HEK293 (cell line): ENCODE results near the gene NUP35.
A peak's percentile ranks its signal among the peaks of the same experiment; 100 is the strongest.

Experiments used
- CTCF ChIA-PET: fragments of 350-600 bp; formaldehyde crosslinking; extraction: SDS; loops from one replicate; lab custom pipeline; 2021; ENCODE audit warnings: antibody characterized with exemption; lab: Yijun Ruan, JAX
- POLR2A ChIA-PET: fragments of 300-600 bp; formaldehyde crosslinking; extraction: SDS; loops from one replicate; lab custom pipeline; 2020; ENCODE audit warnings: antibody characterized with exemption, inconsistent platforms; lab: Yijun Ruan, JAX
- H3K27ac ChIP-seq: fragments of 200-500 bp; sonication (Bioruptor generic); 2 replicates; pipeline ENCODE4 v1.5.1; 2014; ENCODE audit warnings: low read depth, low read length, control low read depth, inconsistent platforms; ENCODE audit errors: extremely low read depth
- H3K36me3 ChIP-seq, 2 experiments: fragments of 200-500 bp in 1 of 2; sonication (Bioruptor generic) in 1 of 2; 1 replicate in 1 of 2; 2 replicates in 1 of 2; pipeline ENCODE4 v1.5.1; 2014 to 2017; ENCODE audit warnings: inconsistent platforms in 2 of 2, low read length in 2 of 2; ENCODE audit not compliant: control insufficient read depth in 2 of 2, insufficient read depth in 1 of 2
- H3K4me1 ChIP-seq: fragments of 200-500 bp; sonication (Bioruptor generic); 2 replicates; pipeline ENCODE4 v1.5.1; 2014; ENCODE audit warnings: mild to moderate bottlenecking, low read length, inconsistent platforms; ENCODE audit not compliant: control insufficient read depth, insufficient read depth
- H3K4me3 ChIP-seq: 2 replicates; pipeline ENCODE4 v1.5.1; 2011; ENCODE audit warnings: low read depth, mild to moderate bottlenecking, control low read depth, low read length, moderate library complexity
- H3K9me3 ChIP-seq: fragments of 200-500 bp; sonication (Bioruptor generic); 2 replicates; pipeline ENCODE4 v1.5.1; 2014; ENCODE audit warnings: low read depth, low read length, inconsistent platforms; ENCODE audit not compliant: control insufficient read depth, insufficient read depth
- ATF2 ChIP-seq: fragments of 450-650 bp; formaldehyde crosslinking; IDR thresholded peaks from 2 replicates; pipeline ENCODE4 v1.5.1; 2016; ENCODE audit warnings: missing biosample characterization, missing genetic modification characterization, low read depth
- EGR2 ChIP-seq: fragments of 450-650 bp; formaldehyde crosslinking; IDR thresholded peaks from 2 replicates; pipeline ENCODE4 v1.5.1; 2016; ENCODE audit warnings: low read depth, missing biosample characterization, missing genetic modification characterization
- PRDM6 ChIP-seq: fragments of 450-650 bp; formaldehyde crosslinking; IDR thresholded peaks from 2 replicates; pipeline ENCODE4 v1.5.1; 2017; ENCODE audit warnings: missing biosample characterization, missing genetic modification characterization
- SALL2 ChIP-seq: fragments of 450-650 bp; formaldehyde crosslinking; IDR thresholded peaks from 2 replicates; pipeline ENCODE4 v1.5.0; 2017; ENCODE audit warnings: missing biosample characterization, mild to moderate bottlenecking, missing genetic modification characterization, borderline replicate concordance
- WT1 ChIP-seq: fragments of 450-650 bp; formaldehyde crosslinking; IDR thresholded peaks from 2 replicates; pipeline ENCODE4 v1.5.1; 2016; ENCODE audit warnings: missing biosample characterization, missing genetic modification characterization
- ZBTB17 ChIP-seq: fragments of 450-650 bp; formaldehyde crosslinking; IDR thresholded peaks from 2 replicates; pipeline ENCODE4 v1.5.1; 2016; ENCODE audit warnings: missing biosample characterization, missing genetic modification characterization
- ZBTB20 ChIP-seq: fragments of 450-650 bp; formaldehyde crosslinking; IDR thresholded peaks from 2 replicates; pipeline ENCODE4 v1.5.1; 2016; ENCODE audit warnings: missing biosample characterization, missing genetic modification characterization
- ZBTB49 ChIP-seq: fragments of 450-650 bp; formaldehyde crosslinking; IDR thresholded peaks from 2 replicates; pipeline ENCODE4 v1.5.1; 2016; ENCODE audit warnings: missing biosample characterization, missing genetic modification characterization, low read depth
- ZFP69B ChIP-seq: fragments of 450-650 bp; formaldehyde crosslinking; IDR thresholded peaks from 2 replicates; pipeline ENCODE4 v1.5.1; 2016; ENCODE audit warnings: missing biosample characterization, missing genetic modification characterization
- ZNF10 ChIP-seq: fragments of 450-650 bp; formaldehyde crosslinking; IDR thresholded peaks from 2 replicates; pipeline ENCODE4 v1.5.1; 2017; ENCODE audit warnings: missing biosample characterization, missing genetic modification characterization
- ZNF155 ChIP-seq: fragments of 450-650 bp; formaldehyde crosslinking; IDR thresholded peaks from 2 replicates; pipeline ENCODE4 v1.5.1; 2016; ENCODE audit warnings: missing biosample characterization, missing genetic modification characterization
- ZNF184 ChIP-seq: fragments of 450-650 bp; IDR thresholded peaks from 2 replicates; pipeline ENCODE4 v1.5.1; 2018; ENCODE audit warnings: missing biosample characterization, mild to moderate bottlenecking, missing genetic modification characterization
- ZNF2 ChIP-seq: fragments of 450-650 bp; formaldehyde crosslinking; IDR thresholded peaks from 2 replicates; pipeline ENCODE4 v1.5.1; 2016; ENCODE audit warnings: missing biosample characterization, missing genetic modification characterization
- ZNF23 ChIP-seq: fragments of 450-650 bp; formaldehyde crosslinking; IDR thresholded peaks from 2 replicates; pipeline ENCODE4 v1.5.1; 2016; ENCODE audit warnings: missing biosample characterization, missing genetic modification characterization, borderline replicate concordance
- ZNF248 ChIP-seq: fragments of 450-650 bp; formaldehyde crosslinking; IDR thresholded peaks from 2 replicates; pipeline ENCODE4 v1.5.1; 2017; ENCODE audit warnings: missing biosample characterization, missing genetic modification characterization
- ZNF274 ChIP-seq, 2 experiments: fragments of 200-500 bp in 1 of 2; fragments of 450-650 bp in 1 of 2; sonication (Bioruptor generic) in 1 of 2; formaldehyde crosslinking in 1 of 2; IDR thresholded peaks; 2 replicates each; pipeline versions ENCODE4 v1.5.1 to v1.6.1; 2014 to 2016; ENCODE audit warnings: borderline replicate concordance in 1 of 2, inconsistent platforms in 1 of 2, low read length in 1 of 2, missing biosample characterization in 1 of 2, missing genetic modification characterization in 1 of 2
- ZNF311 ChIP-seq: fragments of 450-650 bp; formaldehyde crosslinking; IDR thresholded peaks from 2 replicates; pipeline ENCODE4 v1.5.1; 2017; ENCODE audit warnings: missing biosample characterization, missing genetic modification characterization, borderline replicate concordance
- ZNF335 ChIP-seq: fragments of 450-650 bp; formaldehyde crosslinking; conservative IDR thresholded peaks from 2 replicates; pipeline ENCODE4 v1.5.1; 2016; ENCODE audit warnings: missing biosample characterization, missing genetic modification characterization
- ZNF423 ChIP-seq: fragments of 450-650 bp; formaldehyde crosslinking; IDR thresholded peaks from 2 replicates; pipeline ENCODE4 v1.5.1; 2016; ENCODE audit warnings: missing biosample characterization, missing genetic modification characterization
- ZNF558 ChIP-seq: fragments of 450-650 bp; formaldehyde crosslinking; IDR thresholded peaks from 2 replicates; pipeline ENCODE4 v1.5.1; 2016; ENCODE audit warnings: missing biosample characterization, missing genetic modification characterization
- ZNF560 ChIP-seq: fragments of 450-650 bp; formaldehyde crosslinking; IDR thresholded peaks from 2 replicates; pipeline ENCODE4 v1.5.1; 2017; ENCODE audit warnings: missing biosample characterization, missing genetic modification characterization, borderline replicate concordance
- ZNF600 ChIP-seq: fragments of 450-650 bp; formaldehyde crosslinking; IDR thresholded peaks from 2 replicates; pipeline ENCODE4 v1.5.1; 2016; ENCODE audit warnings: missing biosample characterization, missing genetic modification characterization
- ZNF624 ChIP-seq: fragments of 450-650 bp; formaldehyde crosslinking; IDR thresholded peaks from 2 replicates; pipeline ENCODE4 v1.5.1; 2017; ENCODE audit warnings: missing biosample characterization, missing genetic modification characterization
- ZNF692 ChIP-seq: fragments of 450-650 bp; formaldehyde crosslinking; IDR thresholded peaks from 2 replicates; pipeline ENCODE4 v1.5.1; 2016; ENCODE audit warnings: missing biosample characterization, missing genetic modification characterization
- ZNF76 ChIP-seq: fragments of 450-650 bp; formaldehyde crosslinking; IDR thresholded peaks from 2 replicates; pipeline ENCODE4; 2016; ENCODE audit warnings: low read depth, missing biosample characterization, missing genetic modification characterization, borderline replicate concordance
- ZNF777 ChIP-seq: fragments of 450-650 bp; formaldehyde crosslinking; IDR thresholded peaks from 2 replicates; pipeline ENCODE4 v1.5.1; 2017; ENCODE audit warnings: missing biosample characterization, missing genetic modification characterization, borderline replicate concordance
- ZNF785 ChIP-seq: fragments of 450-650 bp; formaldehyde crosslinking; IDR thresholded peaks from 2 replicates; pipeline ENCODE4 v1.5.1; 2016; ENCODE audit warnings: missing biosample characterization, missing genetic modification characterization
- ZXDB ChIP-seq: fragments of 450-650 bp; formaldehyde crosslinking; IDR thresholded peaks from 2 replicates; pipeline ENCODE4 v1.5.1; 2016; ENCODE audit warnings: missing biosample characterization, missing genetic modification characterization

The NUP35 gene

GRCh38 chr2:183079139-183079775 lies 45.0 kb upstream of the NUP35 start:
- Histone ChIP-seq H3K9me3 (no peaks in the 10 kb centered on the region), H3K27ac (peak overlapping the region; percentile 35; the same call in 1 of the 2 replicates), H3K4me1 (peaks cover 5% of the 10 kb centered on the region; the same call in 1 of the 2 replicates), H3K36me3 (no peaks in the 10 kb centered on the region), H3K4me3 (peak overlapping the region; percentile 79)
- POLR2A ChIA-PET, result interaction anchor here (1.3 to 2.8 kb wide), 3 partner anchors 17 to 87 kb away, joined by 3 to 18 read pairs (median 4); partner anchors contain the start of gene NUP35
- TF ChIP-seq ZFP69B (tag by site-specific recombination) (peak; percentile 11; the same call in 1 of the 2 replicates), ZNF76 (tag by site-specific recombination) (no peak), ZNF558 (tag by site-specific recombination) (no peak), ZNF785 (tag by site-specific recombination) (no peak), ZNF423 (tag by site-specific recombination) (no peak), ZNF274 (IDR thresholded peaks at IDR 0.05; ENCODE audit: low read length) (no peak), ZNF274 (tag by site-specific recombination; IDR thresholded peaks at IDR 0.05; ENCODE audit: borderline replicate concordance) (no peak), ZNF777 (no peak), ZNF23 (no peak), ZXDB (tag by site-specific recombination) (no peak), ATF2 (no peak), WT1 (tag by site-specific recombination) (no peak), ZNF335 (tag by site-specific recombination) (peak; percentile 92), ZBTB20 (0 out of 2 replicates have a peak, but pooled peaks have one; percentile 2), ZNF692 (tag by site-specific recombination) (0 out of 2 replicates have a peak, but pooled peaks have one; percentile 10), ZNF560 (tag by site-specific recombination) (no peak), ZNF2 (tag by site-specific recombination) (0 out of 2 replicates have a peak, but pooled peaks have one; percentile 18), ZNF155 (no peak), ZBTB17 (tag by site-specific recombination) (peak; percentile 24), ZNF184 (no peak), ZNF10 (tag by site-specific recombination) (no peak), ZNF600 (tag by site-specific recombination) (peak; percentile 53)
- CTCF ChIA-PET, result interaction anchor here (0.6 to 0.7 kb wide), 4 partner anchors 81 to 344 kb away, joined by 3 read pairs; no protein-coding TSS in a partner anchor

GRCh38 chr2:183081911-183082310 lies 42.3 kb upstream of the NUP35 start:
- ChIA-PET CTCF (no interaction called here), POLR2A (interaction anchor here (0.7 kb wide), 1 partner anchor 30 kb away, joined by 3 read pairs; no protein-coding TSS in a partner anchor)
- peaks cover 5% of the 10 kb centered on the region; the same call in 1 of the 2 replicates for H3K4me1 ChIP-seq
- no peaks in the 10 kb centered on the region for H3K9me3 ChIP-seq
- no peak overlapping the region for H3K27ac ChIP-seq
- no peaks in the 10 kb centered on the region for H3K36me3 ChIP-seq
- H3K4me3 ChIP-seq, result no peak overlapping the region
- TF ChIP-seq SALL2 (tag by site-specific recombination) (no peak), ZNF311 (tag by site-specific recombination) (no peak), ZBTB49 (tag by site-specific recombination) (no peak), EGR2 (tag by site-specific recombination) (peak; percentile 31; the same call in 1 of the 2 replicates), ZNF624 (tag by site-specific recombination) (no peak), ZNF248 (tag by site-specific recombination) (no peak), PRDM6 (tag by site-specific recombination) (0 out of 2 replicates have a peak, but pooled peaks have one; percentile 29)
